H1 (cell line): Measurements from ENCODE around the gene KRTAP20-4. TPM values are rescaled to one million over a fixed set of nuclear protein-coding genes. Genes with fewer than 3 reads are reported as not detected.

Experiments used
- CTCF ChIA-PET: fragments of 300-600 bp; sonication (Branson Sonifier 250); formaldehyde crosslinking; loops from one replicate; lab custom pipeline; 2021; ENCODE audit not compliant: partially characterized antibody; lab: Charles Lee
- POLR2A ChIA-PET: fragments of 300-600 bp; sonication (Branson Sonifier 250); formaldehyde crosslinking; loops from one replicate; lab custom pipeline; 2021; ENCODE audit warnings: inconsistent platforms; ENCODE audit not compliant: partially characterized antibody; lab: Charles Lee
- DNase-seq, 2 experiments: peaks; one replicate each; pipeline versions ENCODE4 v3.0.0 to v3.0.0-alpha.2; 2010 to 2022; ENCODE audit warnings: low spot score in 2 of 2, low read depth in 1 of 2, mixed read lengths in 1 of 2
- FAIRE-seq: peaks from 2 replicates; lab custom pipeline; 2011; peaks lifted over from hg19 to GRCh38; lab: Jason Lieb, UNC
- H2AFZ ChIP-seq: 2 replicates; pipeline ENCODE4 v1.8.1; 2012; ENCODE audit warnings: low read length, inconsistent platforms
- H2AK5ac ChIP-seq: 2 replicates; pipeline ENCODE4 v1.6.1; 2013; ENCODE audit warnings: low read depth, low read length
- H2BK120ac ChIP-seq: replicated peaks from 2 replicates; pipeline ENCODE3; 2013; ENCODE audit warnings: low read depth, low read length, inconsistent platforms
- H2BK12ac ChIP-seq: 2 replicates; pipeline ENCODE4 v1.6.1; 2013; ENCODE audit warnings: low read depth, low read length
- H2BK15ac ChIP-seq: 2 replicates; pipeline ENCODE4 v1.6.1; 2013; ENCODE audit warnings: low read length
- H2BK20ac ChIP-seq: 2 replicates; pipeline ENCODE4 v1.6.1; 2013; ENCODE audit warnings: low read length
- H2BK5ac ChIP-seq: 2 replicates; pipeline ENCODE4 v1.6.1; 2013; ENCODE audit warnings: low read depth, low read length
- H3K14ac ChIP-seq: 2 replicates; pipeline ENCODE4 v1.6.1; 2013; ENCODE audit warnings: inconsistent platforms; ENCODE audit not compliant: insufficient read length
- H3K18ac ChIP-seq: 2 replicates; pipeline ENCODE4 v1.6.1; 2013; ENCODE audit warnings: low read length; ENCODE audit errors: extremely low read depth
- H3K23ac ChIP-seq: 2 replicates; pipeline ENCODE4 v1.6.1; 2013; ENCODE audit warnings: inconsistent platforms; ENCODE audit not compliant: insufficient read length
- H3K23me2 ChIP-seq: 2 replicates; pipeline ENCODE4 v1.6.1; 2013; ENCODE audit warnings: low read depth, low read length
- H3K27ac ChIP-seq: 2 replicates; pipeline ENCODE4 v1.6.1; 2011; ENCODE audit warnings: low read depth, low read length, inconsistent platforms
- H3K27me3 ChIP-seq, 4 experiments: replicated peaks in 1 of 4; 1 replicate in 1 of 4; 2 replicates in 3 of 4; pipeline versions ENCODE4 v1.6.1 to v1.8.1; 2011 to 2013; ENCODE audit warnings: low read length in 3 of 4, mild to moderate bottlenecking in 3 of 4, inconsistent platforms in 2 of 4, mixed read lengths in 2 of 4, moderate library complexity in 1 of 4; ENCODE audit not compliant: control insufficient read depth in 3 of 4, insufficient read depth in 3 of 4; ENCODE audit errors: extremely low read depth in 1 of 4
- H3K36me3 ChIP-seq, 4 experiments: 2 replicates each; pipeline versions ENCODE4 v1.6.1 to v1.8.1; 2011 to 2013; ENCODE audit warnings: mild to moderate bottlenecking in 4 of 4, low read length in 3 of 4, moderate library complexity in 2 of 4, control low read depth in 1 of 4, inconsistent platforms in 1 of 4; ENCODE audit not compliant: insufficient read depth in 4 of 4, control insufficient read depth in 2 of 4
- H3K4ac ChIP-seq: replicated peaks from 2 replicates; pipeline ENCODE3; 2013; ENCODE audit warnings: low read length, low read depth, mixed read lengths, inconsistent platforms; ENCODE audit not compliant: insufficient read length
- H3K4me1 ChIP-seq, 4 experiments: replicated peaks in 1 of 4; 1 replicate in 1 of 4; 2 replicates in 3 of 4; pipeline versions ENCODE4 v1.6.1 to v1.8.1; 2011 to 2013; ENCODE audit warnings: low read length in 3 of 4, inconsistent platforms in 2 of 4, mixed read lengths in 1 of 4; ENCODE audit not compliant: insufficient read depth in 4 of 4, control insufficient read depth in 3 of 4
- H3K4me2 ChIP-seq, 2 experiments: 2 replicates each; pipeline versions ENCODE4 v1.6.1 to v1.8.1; 2011 to 2013; ENCODE audit warnings: low read depth in 2 of 2, low read length in 2 of 2, control low read depth in 1 of 2, inconsistent platforms in 1 of 2, mild to moderate bottlenecking in 1 of 2; ENCODE audit not compliant: insufficient read depth in 1 of 2
- H3K4me3 ChIP-seq, 4 experiments: fragments of 200-600, 300-600 bp in 1 of 4; sonication (generic), shearing (Covaris generic), sonication (Bioruptor Twin) in 1 of 4; 2 replicates each; pipeline versions ENCODE4 v1.5.1 to v1.8.1; 2011 to 2016; ENCODE audit warnings: low read length in 4 of 4, low read depth in 3 of 4, control low read depth in 2 of 4, inconsistent platforms in 2 of 4, mild to moderate bottlenecking in 2 of 4, mixed read lengths in 1 of 4, moderate library complexity in 1 of 4; ENCODE audit not compliant: insufficient read depth in 2 of 4; ENCODE audit errors: extremely low read depth in 1 of 4
- H3K56ac ChIP-seq: replicated peaks from 2 replicates; pipeline ENCODE3; 2013; ENCODE audit warnings: low read depth, mild to moderate bottlenecking, mixed read lengths, low read length, inconsistent platforms; ENCODE audit not compliant: insufficient read length
- H3K79me1 ChIP-seq: 2 replicates; pipeline ENCODE4 v1.6.1; 2013; ENCODE audit warnings: low read depth, low read length, control low read depth
- H3K79me2 ChIP-seq, 2 experiments: 2 replicates each; pipeline versions ENCODE4 v1.6.1 to v1.8.1; 2012 to 2013; ENCODE audit warnings: low read length in 2 of 2, mild to moderate bottlenecking in 2 of 2, inconsistent platforms in 1 of 2; ENCODE audit not compliant: insufficient read depth in 2 of 2, control insufficient read depth in 1 of 2
- H3K9ac ChIP-seq, 4 experiments: replicated peaks in 1 of 4; 1 replicate in 1 of 4; 2 replicates in 3 of 4; pipeline versions ENCODE4 v1.6.1 to v1.8.1; 2011 to 2013; ENCODE audit warnings: low read depth in 3 of 4, low read length in 3 of 4, control low read depth in 2 of 4, mild to moderate bottlenecking in 2 of 4, moderate library complexity in 2 of 4, inconsistent platforms in 1 of 4; ENCODE audit errors: extremely low read depth in 1 of 4
- H3K9me3 ChIP-seq, 2 experiments: 2 replicates each; pipeline versions ENCODE4 v1.6.1 to v1.8.1; 2012 to 2013; ENCODE audit warnings: mild to moderate bottlenecking in 2 of 2, moderate library complexity in 2 of 2, control low read depth in 1 of 2, inconsistent platforms in 1 of 2, low read depth in 1 of 2, low read length in 1 of 2, mixed read lengths in 1 of 2; ENCODE audit not compliant: insufficient read depth in 2 of 2
- H4K20me1 ChIP-seq, 2 experiments: replicated peaks in 1 of 2; 2 replicates each; pipeline versions ENCODE3 to v1.8.1; 2011 to 2013; ENCODE audit warnings: inconsistent platforms in 2 of 2, low read length in 2 of 2, mild to moderate bottlenecking in 1 of 2; ENCODE audit not compliant: insufficient read depth in 2 of 2, control insufficient read depth in 1 of 2
- H4K5ac ChIP-seq: 2 replicates; pipeline ENCODE4 v1.6.1; 2013; ENCODE audit warnings: low read length, low read depth, mixed read lengths, inconsistent platforms; ENCODE audit not compliant: insufficient read length
- H4K8ac ChIP-seq: 2 replicates; pipeline ENCODE4 v1.8.0; 2013; ENCODE audit warnings: mild to moderate bottlenecking, moderate library complexity, low read length, inconsistent platforms; ENCODE audit not compliant: insufficient read depth; ENCODE audit errors: extremely low read depth
- H4K91ac ChIP-seq: replicated peaks from 2 replicates; pipeline ENCODE3; 2013; ENCODE audit warnings: low read length, mixed read lengths, inconsistent platforms; ENCODE audit not compliant: insufficient read length
- BCL11A ChIP-seq, 2 experiments: IDR thresholded peaks; one replicate each; pipeline ENCODE4 v1.6.1; 2011; ENCODE audit warnings: low read depth in 2 of 2, low read length in 2 of 2, mild to moderate bottlenecking in 2 of 2
- BRCA1 ChIP-seq: IDR thresholded peaks from 2 replicates; pipeline ENCODE4 v1.6.1; 2012; ENCODE audit warnings: low read depth, low read length, improper control_type of control experiment
- EP300 ChIP-seq, 2 experiments: IDR thresholded peaks; 1 replicate in 1 of 2; 2 replicates in 1 of 2; pipeline ENCODE4 v1.6.1; 2011 to 2012; ENCODE audit warnings: low read depth in 2 of 2, low read length in 2 of 2, mild to moderate bottlenecking in 2 of 2, borderline replicate concordance in 1 of 2, inconsistent platforms in 1 of 2, moderate library complexity in 1 of 2
- GTF2F1 ChIP-seq: IDR thresholded peaks from 2 replicates; pipeline ENCODE4 v1.6.1; 2012; ENCODE audit warnings: low read depth, low read length, improper control_type of control experiment, borderline replicate concordance
- POU5F1 ChIP-seq: IDR thresholded peaks from 2 replicates; pipeline ENCODE4 v1.6.1; 2011; ENCODE audit warnings: low read depth, mild to moderate bottlenecking, low read length, moderate library complexity
- RFX5 ChIP-seq: IDR thresholded peaks from 2 replicates; pipeline ENCODE4 v1.6.1; 2011; ENCODE audit warnings: low read depth, low read length, improper control_type of control experiment, borderline replicate concordance
- SIRT6 ChIP-seq: IDR thresholded peaks from one replicate; pipeline ENCODE4 v1.7.1; 2012; ENCODE audit warnings: low read length, inconsistent platforms
- SRF ChIP-seq: IDR thresholded peaks from 2 replicates; pipeline ENCODE4 v1.6.1; 2011; ENCODE audit warnings: mild to moderate bottlenecking, low read depth, low read length, moderate library complexity
- TCF12 ChIP-seq: IDR thresholded peaks from 2 replicates; pipeline ENCODE4 v1.6.1; 2011; ENCODE audit warnings: low read depth, mild to moderate bottlenecking, low read length
- TEAD4 ChIP-seq: IDR thresholded peaks from 2 replicates; pipeline ENCODE4 v1.6.1; 2012; ENCODE audit warnings: low read depth, low read length, inconsistent platforms, mixed read lengths
- ZNF274 ChIP-seq: IDR thresholded peaks from 2 replicates; pipeline ENCODE4 v1.7.0; 2012; ENCODE audit warnings: low read length, borderline replicate concordance; ENCODE audit errors: extremely low read depth
- WGBS, 2 experiments: shearing (Covaris generic) in 1 of 2; methylation state at CpG; one replicate each; pipeline versions ENCODE4 v1.1.6 to v1.1.7; 2013 to 2015; ENCODE audit warnings: low lambda C conversion rate in 2 of 2, mixed read lengths in 2 of 2, inconsistent platforms in 1 of 2, low coverage in 1 of 2, missing lambda C conversion rate in 1 of 2; ENCODE audit not compliant: insufficient replicate concordance in 2 of 2, insufficient coverage in 1 of 2, insufficient read length in 1 of 2; ENCODE audit errors: extremely low coverage in 1 of 2, missing lambda C conversion rate in 1 of 2; 5-methylcytosine and 5-hydroxymethylcytosine counted together
- polyA plus RNA-seq, 7 experiments: library from polyadenylated mRNA; depleted of rRNA in 3 of 7; stranded (reverse) in 5 of 7; unstranded in 2 of 7; fragments of >200 nt in 5 of 7; fragments of 200-250 nt in 2 of 7; gene quantifications; 1 replicate in 5 of 7; 2 replicates in 1 of 7; 4 replicates in 1 of 7; pipeline versions ENCODE4 v1.2.1 to v1.2.3, GENCODE V29; 2011 to 2013; ENCODE audit warnings: missing spikeins in 2 of 7, mixed read lengths in 2 of 7
- total RNA-seq: library from RNA; stranded (reverse); fragmentation: NEBNext Ultra II Directional; extraction: Animal tissue kit (Norgen Biotek cat#: 25700); gene quantifications from 2 replicates; pipeline ENCODE4 v1.2.1, GENCODE V29; 2021
- TF ChIP-seq, protein P1 (sequence below), 3 experiments: IDR thresholded peaks; 1 replicate in 2 of 3; 2 replicates in 1 of 3; pipeline versions ENCODE4 v1.5.1 to v1.6.1; 2011; ENCODE audit warnings: low read length in 3 of 3, mild to moderate bottlenecking in 3 of 3, inconsistent platforms in 2 of 3, low read depth in 1 of 3, moderate library complexity in 1 of 3; ENCODE audit not compliant: insufficient read depth in 1 of 3; ENCODE audit errors: control extremely low read depth in 1 of 3

KRTAP20-4 gene
- total and polyA plus RNA-seq, 2 of the 8 experiments (the other 6 are each of a cell fraction or from before 2014, with no cell fraction given): not detected

DNA sequence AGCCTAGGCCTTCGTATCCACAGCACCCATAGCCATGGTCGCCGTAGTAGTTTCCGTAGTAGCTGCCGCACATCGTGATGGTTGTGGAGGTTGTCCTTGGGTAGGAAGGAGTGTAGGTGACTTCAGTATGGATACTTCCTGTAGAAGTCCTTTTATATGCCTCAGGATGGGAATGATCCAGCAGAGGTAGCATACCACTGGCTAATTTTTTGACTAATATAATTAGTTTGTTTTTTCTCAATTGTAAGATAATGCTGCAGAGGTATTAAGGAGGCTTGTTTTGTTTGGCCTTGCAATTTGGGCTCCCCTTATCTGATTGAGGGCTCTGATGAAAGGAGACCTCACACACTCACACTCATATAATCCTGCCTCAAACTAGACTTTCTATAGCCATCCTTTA lies 21.6 kb upstream of the KRTAP20-4 start, which contains the start of gene KRTAP6-2:
Gene KRTAP6-2 (minus strand): TSS at position 101 of the 400 bp plus-strand sequence. CDS start 28 bp downstream, at position 73.
- Histone ChIP-seq H3K4ac (no peak within 1 kb of the TSS), H3K14ac (no peak within 1 kb of the TSS), H3K27ac (no peak within 1 kb of the TSS), H2BK15ac (no peak within 1 kb of the TSS)
- no peak for TF ChIP-seq SIRT6
- no peak for TF ChIP-seq EP300 (IDR thresholded peaks at IDR 0.05; ENCODE audit: borderline replicate concordance in 1 of 2, low read depth in 2 of 2, low read length in 2 of 2)
- TF ChIP-seq, protein P1, sequence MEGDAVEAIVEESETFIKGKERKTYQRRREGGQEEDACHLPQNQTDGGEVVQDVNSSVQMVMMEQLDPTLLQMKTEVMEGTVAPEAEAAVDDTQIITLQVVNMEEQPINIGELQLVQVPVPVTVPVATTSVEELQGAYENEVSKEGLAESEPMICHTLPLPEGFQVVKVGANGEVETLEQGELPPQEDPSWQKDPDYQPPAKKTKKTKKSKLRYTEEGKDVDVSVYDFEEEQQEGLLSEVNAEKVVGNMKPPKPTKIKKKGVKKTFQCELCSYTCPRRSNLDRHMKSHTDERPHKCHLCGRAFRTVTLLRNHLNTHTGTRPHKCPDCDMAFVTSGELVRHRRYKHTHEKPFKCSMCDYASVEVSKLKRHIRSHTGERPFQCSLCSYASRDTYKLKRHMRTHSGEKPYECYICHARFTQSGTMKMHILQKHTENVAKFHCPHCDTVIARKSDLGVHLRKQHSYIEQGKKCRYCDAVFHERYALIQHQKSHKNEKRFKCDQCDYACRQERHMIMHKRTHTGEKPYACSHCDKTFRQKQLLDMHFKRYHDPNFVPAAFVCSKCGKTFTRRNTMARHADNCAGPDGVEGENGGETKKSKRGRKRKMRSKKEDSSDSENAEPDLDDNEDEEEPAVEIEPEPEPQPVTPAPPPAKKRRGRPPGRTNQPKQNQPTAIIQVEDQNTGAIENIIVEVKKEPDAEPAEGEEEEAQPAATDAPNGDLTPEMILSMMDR (IDR thresholded peaks at IDR 0.05; ENCODE audit: control extremely low read depth in 1 of 3, insufficient read depth in 1 of 3, low read depth in 1 of 3, low read length in 3 of 3): no peak
- no peak for TF ChIP-seq BCL11A (IDR thresholded peaks at IDR 0.05; ENCODE audit: low read depth in 2 of 2, low read length in 2 of 2)
- TF ChIP-seq BRCA1: no peak
- TF ChIP-seq RFX5: no peak
- no peak for TF ChIP-seq GTF2F1
- TF ChIP-seq TCF12: no peak
- no peak for TF ChIP-seq POU5F1
- no peak for TF ChIP-seq TEAD4
- TF ChIP-seq SRF: no peak
- TF ChIP-seq ZNF274: no peak
- TF ChIP-seq, all 59 proteins: peak for 0
- DNase-seq (no peak), FAIRE-seq (no peak)
- H2AK5ac ChIP-seq: no peak within 1 kb of the TSS
- no peaks in the 10 kb centered on the region for H3K4me1 ChIP-seq
- H2AFZ ChIP-seq: no peak within 1 kb of the TSS
- H3K9me3 ChIP-seq: no peaks in the 10 kb centered on the region
- WGBS, 2 experiments: 98% methylated on average over 6 of the region's 6 CpGs; no CpG with 5 or more reads in 1 of the 2 experiments
- H3K4me3 ChIP-seq: no peak within 1 kb of the TSS
- H3K18ac ChIP-seq: no peak within 1 kb of the TSS
- H3K79me2 ChIP-seq: no peaks in the 10 kb centered on the region
- H4K5ac ChIP-seq: no peak within 1 kb of the TSS
- H4K8ac ChIP-seq: no peak within 1 kb of the TSS
- no peak within 1 kb of the TSS for H4K91ac ChIP-seq
- H3K56ac ChIP-seq: no peak within 1 kb of the TSS
- H3K79me1 ChIP-seq: no peaks in the 10 kb centered on the region
- no peaks in the 10 kb centered on the region for H3K36me3 ChIP-seq
- H3K27me3 ChIP-seq: no peaks in the 10 kb centered on the region
- H4K20me1 ChIP-seq: no peaks in the 10 kb centered on the region
- H2BK120ac ChIP-seq: no peak within 1 kb of the TSS
- no peak within 1 kb of the TSS for H3K4me2 ChIP-seq
- H3K9ac ChIP-seq: no peak within 1 kb of the TSS
- H3K23me2 ChIP-seq: no peaks in the 10 kb centered on the region
- H2BK5ac ChIP-seq: no peak within 1 kb of the TSS
- no peak within 1 kb of the TSS for H2BK20ac ChIP-seq
- CTCF ChIA-PET: interaction anchor here (0.9 kb wide), 1 partner anchor 93 kb away, joined by 3 read pairs; no protein-coding TSS in a partner anchor
- POLR2A ChIA-PET: no interaction called here
- no peak within 1 kb of the TSS for H3K23ac ChIP-seq
- no peak within 1 kb of the TSS for H2BK12ac ChIP-seq
